GM23338 (cell line): Measurements from ENCODE around the gene NCKAP5. TPM values are rescaled to one million over a fixed set of nuclear protein-coding genes. Genes with fewer than 3 reads are reported as not detected.

Source experiments
- ATAC-seq: fragments of 200-7000 bp; cut with Tn5 transposase; 3 replicates; pipeline ENCODE4 v1.9.1; 2020
- DNase-seq: peaks from one replicate; pipeline ENCODE4 v3.0.0-alpha.2; 2015; ENCODE audit warnings: low spot score
- H2AFZ ChIP-seq: fragments of 200-600 bp; sonication (generic); 2 replicates; pipeline ENCODE4 v1.8.0; 2016; ENCODE audit warnings: antibody characterized with exemption, mild to moderate bottlenecking, moderate library complexity
- H3F3A ChIP-seq: fragments of 200-600 bp; sonication (generic); replicated peaks from 2 replicates; pipeline ENCODE4 v1.8.0; 2017; ENCODE audit warnings: antibody characterized with exemption, mixed run types, low read depth
- H3K27ac ChIP-seq: fragments of 200-600 bp; sonication (generic); 2 replicates; pipeline ENCODE4 v1.6.1; 2016; ENCODE audit warnings: low read depth
- H3K27me3 ChIP-seq: fragments of 200-600 bp; sonication (generic); 2 replicates; pipeline ENCODE4 v1.8.0; 2016; ENCODE audit warnings: mild to moderate bottlenecking, mixed run types, moderate library complexity; ENCODE audit not compliant: insufficient read depth
- H3K36me3 ChIP-seq: fragments of 200-600 bp; sonication (generic); 2 replicates; pipeline ENCODE4 v1.8.0; 2016; ENCODE audit warnings: mild to moderate bottlenecking; ENCODE audit not compliant: insufficient read depth
- H3K4me1 ChIP-seq: fragments of 200-600 bp; sonication (generic); 2 replicates; pipeline ENCODE4 v1.8.0; 2016; ENCODE audit warnings: mild to moderate bottlenecking, moderate library complexity; ENCODE audit not compliant: insufficient read depth
- H3K4me2 ChIP-seq: fragments of 200-600 bp; sonication (generic); 2 replicates; pipeline ENCODE4 v1.7.1; 2017; ENCODE audit warnings: mixed run types
- H3K4me3 ChIP-seq: fragments of 200-600 bp; sonication (generic); 2 replicates; pipeline ENCODE4 v1.6.1; 2016; ENCODE audit warnings: mixed run types
- H3K79me2 ChIP-seq: fragments of 200-600 bp; sonication (generic); replicated peaks from 2 replicates; pipeline ENCODE4 v1.8.0; 2017; ENCODE audit warnings: mild to moderate bottlenecking; ENCODE audit not compliant: insufficient read depth
- H3K9me2 ChIP-seq: fragments of 200-600 bp; sonication (generic); 2 replicates; pipeline ENCODE4 v1.8.0; 2017; ENCODE audit not compliant: insufficient read depth
- H4K20me1 ChIP-seq: fragments of 200-600 bp; sonication (generic); replicated peaks from 2 replicates; pipeline ENCODE4 v1.8.0; 2017; ENCODE audit warnings: mild to moderate bottlenecking; ENCODE audit not compliant: insufficient read depth
- H3K27ac Mint-ChIP-seq: 2 replicates; pipeline ENCODE4 v1.8.0; 2020; ENCODE audit warnings: inconsistent platforms, mild to moderate bottlenecking, moderate library complexity, mixed read lengths
- H3K27me3 Mint-ChIP-seq: 3 replicates; pipeline ENCODE4 v1.8.0; 2022; ENCODE audit warnings: low read depth, mild to moderate bottlenecking, moderate library complexity, mixed read lengths, inconsistent platforms; ENCODE audit not compliant: insufficient read depth, poor library complexity
- H3K36me3 Mint-ChIP-seq: 3 replicates; pipeline ENCODE4 v1.8.0; 2021; ENCODE audit warnings: low read depth, mild to moderate bottlenecking, inconsistent platforms, moderate library complexity, mixed read lengths
- H3K4me1 Mint-ChIP-seq: 3 replicates; pipeline ENCODE4 v1.8.0; 2020; ENCODE audit warnings: mild to moderate bottlenecking, inconsistent platforms, mixed read lengths
- H3K4me3 Mint-ChIP-seq: 3 replicates; pipeline ENCODE4 v1.8.0; 2021; ENCODE audit warnings: moderate library complexity, mild to moderate bottlenecking, inconsistent platforms, mixed read lengths
- H3K9me3 Mint-ChIP-seq: 3 replicates; pipeline ENCODE4 v1.8.0; 2020; ENCODE audit warnings: moderate library complexity, mild to moderate bottlenecking, inconsistent platforms, mixed read lengths
- CREB1 ChIP-seq: fragments of 250-450 bp; sonication (Bioruptor Pico); IDR thresholded peaks from 2 replicates; pipeline ENCODE4 v1.5.0; 2020; ENCODE audit warnings: low read depth, mild to moderate bottlenecking, moderate library complexity
- CTCF ChIP-seq, 2 experiments: fragments of 200-600 bp in 1 of 2; sonication (generic) in 1 of 2; conservative IDR thresholded peaks; 2 replicates each; pipeline versions ENCODE4 v1.5.1 to v1.6.1; 2016 to 2017; ENCODE audit warnings: antibody characterized with exemption in 2 of 2, low read depth in 2 of 2, mild to moderate bottlenecking in 2 of 2, moderate library complexity in 1 of 2
- ETS1 ChIP-seq: IDR thresholded peaks from 2 replicates; pipeline ENCODE4 v1.6.1; 2016; ENCODE audit warnings: antibody characterized with exemption
- EZH2 ChIP-seq: fragments of 200-600 bp; sonication (generic); IDR thresholded peaks from one replicate; pipeline ENCODE4 v1.8.0; 2017; ENCODE audit warnings: antibody characterized with exemption, mild to moderate bottlenecking, low read depth; ENCODE audit not compliant: unreplicated experiment
- EZH2phosphoT487 ChIP-seq: fragments of 200-600 bp; sonication (generic); IDR thresholded peaks from one replicate; pipeline ENCODE4 v1.8.1; 2018; ENCODE audit warnings: antibody characterized with exemption; ENCODE audit not compliant: unreplicated experiment
- JUNB ChIP-seq: IDR thresholded peaks from one replicate; pipeline ENCODE4 v1.6.1; 2016; ENCODE audit warnings: antibody characterized with exemption; ENCODE audit not compliant: unreplicated experiment
- NANOG ChIP-seq: IDR thresholded peaks from 2 replicates; pipeline ENCODE4 v1.6.1; 2016; ENCODE audit warnings: antibody characterized with exemption, borderline replicate concordance
- POLR2AphosphoS5 ChIP-seq: IDR thresholded peaks from 2 replicates; pipeline ENCODE4 v1.6.1; 2016; ENCODE audit warnings: antibody characterized with exemption, low read depth
- REST ChIP-seq: IDR thresholded peaks from one replicate; pipeline ENCODE4 v1.6.1; 2018; ENCODE audit warnings: antibody characterized with exemption; ENCODE audit not compliant: unreplicated experiment
- STAT1 ChIP-seq: IDR thresholded peaks from one replicate; pipeline ENCODE4 v1.6.1; 2016; ENCODE audit warnings: antibody characterized with exemption; ENCODE audit not compliant: unreplicated experiment
- ZNF114 ChIP-seq: fragments of 250-450 bp; sonication (Bioruptor Pico); IDR thresholded peaks from 2 replicates; pipeline ENCODE4 v1.5.0; 2020; ENCODE audit warnings: mild to moderate bottlenecking, moderate library complexity
- ZNF331 ChIP-seq: fragments of 250-450 bp; sonication (Bioruptor Pico); IDR thresholded peaks from 2 replicates; pipeline ENCODE4 v1.5.0; 2020; ENCODE audit warnings: low read depth, mild to moderate bottlenecking, moderate library complexity
- ZNF462 ChIP-seq: fragments of 250-450 bp; sonication (Bioruptor Pico); IDR thresholded peaks from 2 replicates; pipeline ENCODE4 v1.5.0; 2020; ENCODE audit warnings: mild to moderate bottlenecking, moderate library complexity
- polyA plus RNA-seq: library from polyadenylated mRNA; unstranded; fragments of >200 nt; fragmentation: Nextera tagmentation; extraction: Ambion mirVana; gene quantifications from 2 replicates; pipeline ENCODE4 v1.2.1, GENCODE V29; 2016
- total RNA-seq: library from RNA; depleted of rRNA; stranded (reverse); fragments of >200 nt; shearing (Covaris generic); gene quantifications from 2 replicates; pipeline ENCODE4 v1.2.3, GENCODE V29; 2014

The NCKAP5 gene
- total and polyA plus RNA-seq, 2 experiments from 2014 or later, result 0.34 to 0.73 TPM

GRCh38 chr2:133123904-133124303 is 444.4 kb downstream of the NCKAP5 start:
- H3K4me1 ChIP-seq, result no peaks in the 10 kb centered on the region
- H3F3A ChIP-seq, result no peaks in the 10 kb centered on the region
- no peak overlapping the region for H2AFZ ChIP-seq
- H3K9me2 ChIP-seq, result peaks cover 4% of the 10 kb centered on the region; the same call in 1 of the 2 replicates
- no peaks in the 10 kb centered on the region for H3K79me2 ChIP-seq
- ATAC-seq (no peak), DNase-seq (no peak)
- no peak overlapping the region for H3K4me2 ChIP-seq
- no peak overlapping the region for H3K4me3 Mint-ChIP-seq
- H3K36me3 ChIP-seq, result no peaks in the 10 kb centered on the region
- no peaks in the 10 kb centered on the region for H3K4me1 Mint-ChIP-seq
- no peak overlapping the region for H3K27ac ChIP-seq
- TF ChIP-seq ZNF114, result no peak
- no peak for TF ChIP-seq CTCF (conservative IDR thresholded peaks at IDR 0.05; ENCODE audit: low read depth in 2 of 2)
- TF ChIP-seq NANOG, result no peak
- TF ChIP-seq ZNF331 (CRISPR knock-in tag), result no peak
- no peak for TF ChIP-seq ETS1
- no peak for TF ChIP-seq EZH2
- TF ChIP-seq EZH2phosphoT487, result no peak
- no peak for TF ChIP-seq ZNF462 (CRISPR knock-in tag)
- no peak for TF ChIP-seq JUNB
- TF ChIP-seq REST, result no peak
- no peak for TF ChIP-seq POLR2AphosphoS5
- no peak for TF ChIP-seq CREB1
- TF ChIP-seq STAT1, result no peak
- H3K27ac Mint-ChIP-seq, result no peak overlapping the region
- H3K4me3 ChIP-seq, result no peak overlapping the region
- H3K27me3 Mint-ChIP-seq, result no peaks in the 10 kb centered on the region
- H3K27me3 ChIP-seq, result no peaks in the 10 kb centered on the region
- no peaks in the 10 kb centered on the region for H4K20me1 ChIP-seq
- no peaks in the 10 kb centered on the region for H3K36me3 Mint-ChIP-seq
- no peaks in the 10 kb centered on the region for H3K9me3 Mint-ChIP-seq
